CD4-positive, CD25-positive, alpha-beta regulatory T cell (primary cell): Measurements from ENCODE around the gene AQP9. TPM values are rescaled to one million over a fixed set of nuclear protein-coding genes. Genes with fewer than 3 reads are reported as not detected.
"Not testable (repeated sequence)": the region's sequence is repeated elsewhere in the genome, so short reads cannot be mapped to it uniquely, and the experiment has no call there.

Experiments
- ATAC-seq, 2 donors: fragments of 150-1000 bp; cut with Tn5 transposase; one replicate each; pipeline ENCODE4 v1.10.0; 2021; ENCODE audit warnings: low read depth in 2 of 2, moderate number of reproducible peaks in 2 of 2, moderate library complexity in 1 of 2
- DNase-seq, 3 donors: peaks; one replicate each; pipeline versions ENCODE4 v3.0.0 to v3.0.0-alpha.2; 2012 to 2022; ENCODE audit warnings: mixed read lengths in 1 of 3
- H3K27ac ChIP-seq: one replicate; pipeline ENCODE4 v1.7.0; 2013; ENCODE audit warnings: mild to moderate bottlenecking, low read length; ENCODE audit not compliant: insufficient read depth, poor library complexity, severe bottlenecking
- H3K27me3 ChIP-seq: one replicate; pipeline ENCODE4 v1.7.0; 2013; ENCODE audit warnings: low read length; ENCODE audit not compliant: control insufficient read depth, insufficient read depth
- H3K36me3 ChIP-seq: one replicate; pipeline ENCODE4 v1.7.0; 2013; ENCODE audit warnings: mild to moderate bottlenecking, low read length, moderate library complexity; ENCODE audit not compliant: control insufficient read depth, insufficient read depth
- H3K4me1 ChIP-seq: 2 replicates; pipeline ENCODE4 v1.7.0; 2013; ENCODE audit warnings: mild to moderate bottlenecking, low read length; ENCODE audit not compliant: insufficient read depth, control insufficient read depth, poor library complexity, severe bottlenecking
- H3K4me3 ChIP-seq: one replicate; pipeline ENCODE4 v1.7.0; 2013; ENCODE audit warnings: low read depth, mild to moderate bottlenecking, low read length, moderate library complexity
- H3K9me3 ChIP-seq, 2 experiments: 1 replicate in 1 of 2; 2 replicates in 1 of 2; pipeline ENCODE4 v1.7.0; 2013; ENCODE audit warnings: low read length in 2 of 2, mild to moderate bottlenecking in 1 of 2, moderate library complexity in 1 of 2; ENCODE audit not compliant: control insufficient read depth in 2 of 2
- H3K27ac Mint-ChIP-seq, 3 donors: one replicate each; pipeline ENCODE4 v1.8.0; 2020 to 2022; ENCODE audit warnings: mild to moderate bottlenecking in 3 of 3, mixed read lengths in 3 of 3, moderate library complexity in 2 of 3
- H3K27me3 Mint-ChIP-seq: one replicate; pipeline ENCODE4 v1.8.0; 2022; ENCODE audit warnings: mild to moderate bottlenecking, mixed read lengths
- H3K36me3 Mint-ChIP-seq: one replicate; pipeline ENCODE4 v1.8.0; 2020; ENCODE audit warnings: mixed read lengths
- H3K4me1 Mint-ChIP-seq, 4 donors: one replicate each; pipeline ENCODE4 v1.8.0; 2020 to 2022; ENCODE audit warnings: mixed read lengths in 4 of 4, mild to moderate bottlenecking in 1 of 4
- H3K4me3 Mint-ChIP-seq, 4 donors: one replicate each; pipeline ENCODE4 v1.8.0; 2020 to 2022; ENCODE audit warnings: mild to moderate bottlenecking in 4 of 4, mixed read lengths in 4 of 4, moderate library complexity in 3 of 4
- H3K9me3 Mint-ChIP-seq, 7 donors: one replicate each; pipeline ENCODE4 v1.8.0; 2020 to 2022; ENCODE audit warnings: mixed read lengths in 7 of 7, mild to moderate bottlenecking in 3 of 7, moderate library complexity in 2 of 7
- polyA plus RNA-seq, 4 donors: library from polyadenylated mRNA; unstranded; fragments of 300-500 nt; fragmentation: Illumina TruSeq; gene quantifications; one replicate each; pipeline ENCODE4 v1.2.3, GENCODE V29; 2021
- total RNA-seq: library from RNA; stranded (reverse); gene quantifications from one replicate; pipeline ENCODE4 v1.2.3, GENCODE V29; 2022

AQP9 gene
- total and polyA plus RNA-seq, 5 donors from 2014 or later, result 0.11 to 0.26 TPM; not detected in 3

GRCh38 chr15:58111718-58112104, 26.5 kb upstream of the AQP9 start:
- no peaks in the 10 kb centered on the region for H3K36me3 Mint-ChIP-seq
- Histone ChIP-seq H3K9me3 (peaks cover 0 to 2% of the 10 kb centered on the region in 2 experiments), H3K4me1 (no peaks in the 10 kb centered on the region), H3K27ac (no peak overlapping the region), H3K27me3 (peaks cover 10% of the 10 kb centered on the region), H3K4me3 (no peak overlapping the region), H3K36me3 (no peaks in the 10 kb centered on the region)
- H3K9me3 Mint-ChIP-seq, result no peaks in the 10 kb centered on the region
- peaks cover 28% of the 10 kb centered on the region for H3K27me3 Mint-ChIP-seq
- DNase-seq (no peak), ATAC-seq (no peak)
- H3K4me1 Mint-ChIP-seq, result no peaks in the 10 kb centered on the region
- no peak overlapping the region for H3K27ac Mint-ChIP-seq
- no peak overlapping the region for H3K4me3 Mint-ChIP-seq

DNA sequence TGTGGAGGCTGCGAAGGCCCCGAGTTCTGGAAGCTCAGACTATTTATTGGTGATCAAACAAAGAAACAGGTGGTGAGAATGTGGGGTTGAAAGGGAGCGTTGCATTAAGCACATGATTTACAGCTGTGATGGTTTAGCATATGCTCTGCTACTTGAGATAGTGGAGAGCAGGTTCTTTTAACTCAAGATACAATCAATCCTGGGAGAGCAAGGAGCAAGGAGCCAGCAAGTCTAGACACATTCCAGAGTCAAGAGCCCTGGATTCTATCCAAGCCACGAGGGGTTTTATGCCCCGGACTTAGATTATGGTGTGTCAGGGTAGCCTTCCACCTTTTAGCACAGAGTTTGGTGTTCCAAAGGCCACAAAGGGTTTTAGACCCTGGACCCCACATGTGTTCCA, 24.8 kb upstream of the AQP9 start:
- not testable (repeated sequence) for H3K36me3 ChIP-seq, H3K4me1 ChIP-seq, ATAC-seq, H3K27ac ChIP-seq, H3K27ac Mint-ChIP-seq, H3K4me3 ChIP-seq, H3K4me3 Mint-ChIP-seq, H3K36me3 Mint-ChIP-seq, H3K9me3 ChIP-seq, DNase-seq, H3K9me3 Mint-ChIP-seq, H3K4me1 Mint-ChIP-seq
- peaks cover 33% of the 10 kb centered on the region for H3K27me3 Mint-ChIP-seq
- peaks cover 10% of the 10 kb centered on the region for H3K27me3 ChIP-seq

- ATAC-seq, result no peak
- H3K36me3 Mint-ChIP-seq, result no peaks in the 10 kb centered on the region
Observed at GRCh38 chr15:58114388-58114787, 23.8 kb upstream of the AQP9 start.

DNA sequence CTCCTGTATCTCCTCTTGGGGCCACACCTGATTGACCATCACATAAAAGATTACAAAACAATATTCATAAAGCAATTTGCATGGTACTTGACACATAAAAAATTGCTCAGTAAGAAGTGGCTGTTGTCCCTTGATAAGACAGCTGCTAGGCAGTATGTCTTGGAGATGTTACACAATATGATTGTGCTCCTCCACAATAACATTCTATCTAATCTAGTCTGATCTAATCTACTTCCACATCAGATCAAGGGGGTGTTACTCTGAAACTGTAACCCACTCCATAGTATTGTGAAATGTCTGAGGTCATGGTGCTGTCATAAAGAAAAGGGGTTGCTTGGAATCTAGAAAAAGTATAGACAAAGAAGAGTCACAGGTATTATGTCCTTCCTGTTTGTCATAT, 23.4 kb upstream of the AQP9 start:
- Histone ChIP-seq H3K27me3 (peaks cover 5% of the 10 kb centered on the region), H3K4me3 (no peak overlapping the region), H3K9me3 (no peaks in the 10 kb centered on the region), H3K36me3 (no peaks in the 10 kb centered on the region), H3K27ac (no peak overlapping the region), H3K4me1 (no peaks in the 10 kb centered on the region)
- Mint-ChIP-seq H3K27ac (no peak overlapping the region), H3K9me3 (peaks cover 0 to 2% (median 0%) of the 10 kb centered on the region in 7 donors), H3K36me3 (no peaks in the 10 kb centered on the region), H3K4me3 (no peak overlapping the region), H3K27me3 (peaks cover 33% of the 10 kb centered on the region), H3K4me1 (no peaks in the 10 kb centered on the region)
- ATAC-seq, result no peak
- DNase-seq, result no peak

More at GRCh38 chr15:58114388-58114787, 23.8 kb upstream of the AQP9 start:
- H3K4me1 ChIP-seq, result no peaks in the 10 kb centered on the region
- peaks cover 6% of the 10 kb centered on the region for H3K27me3 ChIP-seq
- Mint-ChIP-seq H3K27me3 (peaks cover 33% of the 10 kb centered on the region), H3K9me3 (peaks cover 0 to 2% (median 0%) of the 10 kb centered on the region in 7 donors), H3K4me3 (no peak overlapping the region), H3K4me1 (no peaks in the 10 kb centered on the region), H3K27ac (no peak overlapping the region)
- no peaks in the 10 kb centered on the region for H3K36me3 ChIP-seq
- no peak overlapping the region for H3K27ac ChIP-seq
- no peak overlapping the region for H3K4me3 ChIP-seq
- peaks cover 0 to under 1% of the 10 kb centered on the region in 2 experiments for H3K9me3 ChIP-seq
- no peak for DNase-seq

DNA sequence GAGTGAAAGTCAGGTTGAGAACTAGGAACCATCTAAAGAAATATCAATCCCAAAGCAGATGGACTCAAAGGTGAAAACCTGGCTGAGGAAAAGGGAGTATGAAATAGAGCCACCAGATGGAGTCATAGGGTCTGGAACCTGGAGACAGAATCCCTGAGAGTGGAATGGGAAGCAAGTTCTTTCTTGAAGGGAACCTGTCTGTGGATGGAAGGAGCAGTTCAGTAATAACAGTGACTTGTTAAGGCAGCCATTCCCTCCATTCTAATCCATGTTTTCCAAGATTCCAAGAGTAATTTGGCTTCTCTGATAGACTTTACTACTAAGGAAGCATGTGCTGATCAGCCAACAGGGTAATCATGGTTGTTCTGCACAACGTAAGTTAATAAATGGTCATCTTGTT, 22.5 kb upstream of the AQP9 start:
- Histone ChIP-seq H3K4me1 (no peaks in the 10 kb centered on the region), H3K27me3 (no peaks in the 10 kb centered on the region), H3K9me3 (no peaks in the 10 kb centered on the region), H3K4me3 (no peak overlapping the region), H3K27ac (no peak overlapping the region), H3K36me3 (no peaks in the 10 kb centered on the region)
- no peak for ATAC-seq
- Mint-ChIP-seq H3K4me1 (no peaks in the 10 kb centered on the region), H3K9me3 (peaks cover 0 to 2% (median 0%) of the 10 kb centered on the region in 7 donors), H3K27ac (no peak overlapping the region), H3K4me3 (no peak overlapping the region), H3K36me3 (no peaks in the 10 kb centered on the region), H3K27me3 (peaks cover 33% of the 10 kb centered on the region)
- DNase-seq, result no peak

GRCh38 chr15:58117619-58118018, 20.6 kb upstream of the AQP9 start:
- no peaks in the 10 kb centered on the region for H3K36me3 ChIP-seq
- ATAC-seq, result no peak
- H3K27me3 ChIP-seq, result no peaks in the 10 kb centered on the region
- H3K27ac ChIP-seq, result no peak overlapping the region
- no peaks in the 10 kb centered on the region for H3K4me1 ChIP-seq
- Mint-ChIP-seq H3K9me3 (peaks cover 0 to 2% (median 0%) of the 10 kb centered on the region in 7 donors), H3K4me3 (no peak overlapping the region), H3K27ac (no peak overlapping the region), H3K36me3 (no peaks in the 10 kb centered on the region), H3K27me3 (peaks cover 29% of the 10 kb centered on the region), H3K4me1 (no peaks in the 10 kb centered on the region)
- no peaks in the 10 kb centered on the region for H3K9me3 ChIP-seq
- DNase-seq, result no peak
- H3K4me3 ChIP-seq, result no peak overlapping the region

- ATAC-seq (no peak), DNase-seq (no peak)
- Mint-ChIP-seq H3K4me3 (no peak overlapping the region), H3K36me3 (no peaks in the 10 kb centered on the region), H3K4me1 (no peaks in the 10 kb centered on the region), H3K9me3 (peaks cover 0 to 2% (median 0%) of the 10 kb centered on the region in 7 donors), H3K27me3 (peaks cover 26% of the 10 kb centered on the region), H3K27ac (no peak overlapping the region)
- H3K27me3 ChIP-seq, result no peaks in the 10 kb centered on the region
- no peak overlapping the region for H3K27ac ChIP-seq
- no peaks in the 10 kb centered on the region for H3K9me3 ChIP-seq
- no peak overlapping the region for H3K4me3 ChIP-seq
- H3K36me3 ChIP-seq, result no peaks in the 10 kb centered on the region
- H3K4me1 ChIP-seq, result no peaks in the 10 kb centered on the region
Observed at GRCh38 chr15:58118272-58118671, 19.9 kb upstream of the AQP9 start.

DNA sequence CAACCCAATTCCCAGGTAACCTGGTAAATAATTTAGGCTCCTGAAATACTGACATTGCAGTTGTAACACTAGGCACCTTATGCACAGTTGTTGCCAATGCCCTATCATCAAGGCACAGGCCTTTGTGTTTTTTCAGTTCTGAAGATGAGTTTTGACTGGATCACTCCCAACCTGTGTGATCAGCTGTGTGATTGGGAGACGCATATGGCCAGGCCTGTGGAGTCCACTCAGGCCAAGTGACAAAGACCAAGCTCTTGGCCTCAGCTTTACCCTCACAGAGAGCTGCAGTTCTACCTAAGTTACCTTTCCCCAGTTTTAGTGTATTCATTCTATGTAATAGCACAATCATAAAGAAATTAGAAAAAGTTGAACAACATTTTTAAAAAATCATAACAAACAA, 19.2 kb upstream of the AQP9 start:
- Histone ChIP-seq H3K4me3 (no peak overlapping the region), H3K4me1 (no peaks in the 10 kb centered on the region), H3K27ac (no peak overlapping the region), H3K9me3 (peaks cover 0 to 2% of the 10 kb centered on the region in 2 experiments), H3K36me3 (no peaks in the 10 kb centered on the region), H3K27me3 (no peaks in the 10 kb centered on the region)
- Mint-ChIP-seq H3K36me3 (no peaks in the 10 kb centered on the region), H3K4me1 (no peaks in the 10 kb centered on the region), H3K27me3 (peaks cover 23% of the 10 kb centered on the region), H3K27ac (no peak overlapping the region), H3K4me3 (no peak overlapping the region), H3K9me3 (peaks cover 0 to 3% (median 0%) of the 10 kb centered on the region in 7 donors)
- DNase-seq, result no peak
- ATAC-seq, result no peak
